HEK293T (cell line): ENCODE data around the gene SNAI3.

ENCODE experiments used
- CTCF ChIA-PET: fragments of 350-600 bp; formaldehyde crosslinking; extraction: SDS; loops from one replicate; lab custom pipeline; 2021; ENCODE audit warnings: antibody characterized with exemption, inconsistent platforms; lab: Yijun Ruan, JAX
- POLR2A ChIA-PET: fragments of 350-600 bp; formaldehyde crosslinking; extraction: SDS; loops from one replicate; lab custom pipeline; 2020; ENCODE audit warnings: antibody characterized with exemption, inconsistent platforms; lab: Yijun Ruan, JAX
- DNase-seq: peaks from one replicate; pipeline ENCODE4 v3.0.0; 2012; ENCODE audit warnings: mixed read lengths; ENCODE audit errors: extremely low spot score
- ARNT ChIP-seq: fragments of 450-650 bp; IDR thresholded peaks from 2 replicates; pipeline ENCODE4 v1.6.1; 2017; ENCODE audit warnings: mild to moderate bottlenecking
- BHLHE40 ChIP-seq: fragments of 450-650 bp; IDR thresholded peaks from 2 replicates; pipeline ENCODE4 v1.6.1; 2016; ENCODE audit warnings: mild to moderate bottlenecking, moderate library complexity, borderline replicate concordance
- CTBP1 ChIP-seq: fragments of 450-650 bp; IDR thresholded peaks from 2 replicates; pipeline ENCODE4 v1.6.1; 2016; ENCODE audit warnings: borderline replicate concordance
- ELF4 ChIP-seq: fragments of 450-650 bp; IDR thresholded peaks from 2 replicates; pipeline ENCODE4 v1.6.1; 2017; ENCODE audit warnings: antibody characterized with exemption
- FOXA1 ChIP-seq: fragments of 450-650 bp; IDR thresholded peaks from 2 replicates; pipeline ENCODE4 v1.6.1; 2016; ENCODE audit warnings: mild to moderate bottlenecking
- FOXK2 ChIP-seq: fragments of 450-650 bp; IDR thresholded peaks from 2 replicates; pipeline ENCODE4 v1.6.1; 2016; ENCODE audit warnings: mild to moderate bottlenecking
- FOXM1 ChIP-seq: fragments of 450-650 bp; IDR thresholded peaks from 2 replicates; pipeline ENCODE4 v1.6.1; 2017; ENCODE audit warnings: mild to moderate bottlenecking, borderline replicate concordance
- HDGF ChIP-seq: fragments of 450-650 bp; IDR thresholded peaks from 2 replicates; pipeline ENCODE4 v1.6.1; 2017; ENCODE audit warnings: antibody characterized with exemption, borderline replicate concordance
- L3MBTL2 ChIP-seq: fragments of 450-650 bp; conservative IDR thresholded peaks from 2 replicates; pipeline ENCODE4 v1.6.1; 2016; ENCODE audit warnings: mild to moderate bottlenecking
- LEF1 ChIP-seq: fragments of 450-650 bp; IDR thresholded peaks from 2 replicates; pipeline ENCODE4 v1.6.1; 2017; ENCODE audit warnings: mild to moderate bottlenecking, borderline replicate concordance
- NFRKB ChIP-seq: fragments of 450-650 bp; IDR thresholded peaks from 2 replicates; pipeline ENCODE4 v1.6.1; 2016; ENCODE audit warnings: mild to moderate bottlenecking, moderate library complexity
- SP1 ChIP-seq: fragments of 450-650 bp; IDR thresholded peaks from 2 replicates; pipeline ENCODE4 v1.6.1; 2017
- SUZ12 ChIP-seq: fragments of 450-650 bp; IDR thresholded peaks from 2 replicates; pipeline ENCODE4 v1.6.1; 2016; ENCODE audit warnings: mild to moderate bottlenecking
- TARDBP ChIP-seq: fragments of 450-650 bp; IDR thresholded peaks from 2 replicates; pipeline ENCODE4 v1.6.1; 2016
- ZNF384 ChIP-seq: fragments of 450-650 bp; IDR thresholded peaks from 2 replicates; pipeline ENCODE4 v1.6.1; 2016
- TF ChIP-seq, protein P1 (sequence below): fragments of 450-650 bp; IDR thresholded peaks from 2 replicates; pipeline ENCODE4 v1.6.1; 2016

SNAI3 gene

DNA sequence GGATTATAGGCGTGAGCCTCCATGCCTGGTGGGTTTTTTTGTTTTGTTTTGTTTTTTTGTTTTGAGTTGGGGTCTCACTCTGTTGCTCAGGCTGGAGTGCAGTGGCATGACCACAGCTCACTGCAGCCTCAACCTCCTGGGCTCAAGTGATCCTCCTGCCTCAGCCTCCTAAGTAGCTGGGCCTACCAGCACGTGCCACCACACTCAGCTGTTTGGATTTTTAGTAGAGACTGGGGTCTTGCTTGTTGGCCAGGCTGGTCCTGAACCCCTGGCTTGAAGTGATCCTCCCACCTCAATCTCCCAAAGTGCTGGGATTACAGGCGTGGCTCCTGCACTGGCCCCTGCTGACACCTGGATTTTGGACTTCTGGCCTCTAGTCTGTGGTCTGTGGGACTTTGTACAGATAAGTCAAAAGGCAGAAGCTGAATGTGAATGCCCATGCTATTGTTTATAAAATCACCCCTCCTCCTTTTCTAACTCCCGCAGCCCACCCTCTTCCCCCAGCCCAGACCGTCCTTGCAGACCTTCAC, 5.7 kb downstream of the SNAI3 start:
- POLR2A ChIA-PET = no interaction called here
- DNase-seq = no peak
- CTCF ChIA-PET = interaction anchor here (0.7 kb wide), 1 partner anchor 414 kb away, joined by 3 read pairs; no protein-coding TSS in a partner anchor
- TF ChIP-seq L3MBTL2 = no peak
- TF ChIP-seq HDGF = no peak

DNA sequence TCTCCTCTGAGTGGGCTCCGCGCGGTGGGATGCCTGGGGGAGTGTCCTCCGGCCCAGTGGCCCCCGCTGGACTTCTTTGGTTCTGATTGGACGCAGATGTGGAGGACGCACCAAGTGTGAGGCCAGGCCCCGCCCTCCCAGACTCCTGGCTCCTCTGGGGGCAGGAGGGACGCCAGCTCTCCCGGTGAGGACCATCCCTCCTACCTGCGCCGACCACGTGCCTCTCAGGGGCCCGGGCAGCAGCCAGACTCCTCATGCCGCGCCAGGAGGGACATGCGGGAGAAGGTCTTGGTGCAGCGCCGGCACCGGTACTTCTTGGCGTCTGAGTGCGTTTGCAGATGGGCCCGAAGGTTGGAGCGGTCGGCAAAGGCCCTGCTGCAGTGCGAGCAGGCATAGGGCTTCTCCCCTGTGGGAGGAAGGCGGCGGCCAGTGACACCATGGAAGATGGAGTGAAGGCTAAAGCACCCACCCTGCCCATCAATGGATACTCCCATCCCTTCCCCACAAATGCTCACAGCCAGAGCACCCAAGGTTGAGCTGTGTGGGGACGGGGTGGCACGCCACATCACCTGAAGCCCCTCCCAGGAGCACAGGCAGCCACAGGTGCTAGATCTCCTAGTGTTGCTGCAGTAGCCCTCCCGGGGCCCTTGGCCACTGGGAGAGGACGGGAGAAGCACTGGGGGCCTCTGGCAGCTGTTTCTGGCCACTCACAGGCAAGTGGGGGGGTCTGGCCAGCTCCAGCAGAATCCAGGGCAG, 7.9 kb downstream of the SNAI3 start:
- ChIA-PET POLR2A (no interaction called here), CTCF (no interaction called here)
- DNase-seq = no peak
- TF ChIP-seq NFRKB = no peak
- no peak for TF ChIP-seq FOXK2
- TF ChIP-seq TARDBP = no peak
- TF ChIP-seq L3MBTL2 = no peak
- TF ChIP-seq ARNT = no peak
- no peak for TF ChIP-seq FOXA1
- no peak for TF ChIP-seq CTBP1
- TF ChIP-seq HDGF = no peak
- TF ChIP-seq FOXM1 = no peak
- no peak for TF ChIP-seq SUZ12
- TF ChIP-seq ELF4 = no peak

DNA sequence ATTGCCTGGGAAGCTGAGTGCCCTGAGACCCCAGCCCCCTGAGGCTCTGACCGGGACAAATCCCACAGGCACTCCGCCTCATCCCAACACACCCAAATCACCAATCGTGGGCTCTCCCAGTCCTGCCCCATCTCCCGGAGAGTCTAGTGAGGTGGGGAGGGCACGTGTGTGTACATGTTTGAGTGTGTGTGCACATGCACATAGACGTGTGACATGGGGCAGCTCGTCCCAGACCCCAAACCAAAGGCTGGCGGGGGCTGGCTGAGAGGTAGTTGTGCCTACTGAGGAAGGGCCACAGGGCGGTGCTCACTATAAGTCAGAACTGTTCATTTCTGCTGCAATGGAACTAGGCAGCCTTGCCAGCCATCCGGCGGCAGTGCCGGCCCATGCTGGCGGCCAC, 8.6 kb downstream of the SNAI3 start:
- no peak for DNase-seq
- CTCF ChIA-PET = no interaction called here
- POLR2A ChIA-PET = no interaction called here
- TF ChIP-seq SUZ12 (no peak), HDGF (no peak), SP1 (no peak), ELF4 (no peak), FOXM1 (no peak), ARNT (no peak), L3MBTL2 (no peak), NFRKB (no peak), BHLHE40 (no peak), FOXK2 (no peak), FOXA1 (no peak)
- TF ChIP-seq, protein P1, sequence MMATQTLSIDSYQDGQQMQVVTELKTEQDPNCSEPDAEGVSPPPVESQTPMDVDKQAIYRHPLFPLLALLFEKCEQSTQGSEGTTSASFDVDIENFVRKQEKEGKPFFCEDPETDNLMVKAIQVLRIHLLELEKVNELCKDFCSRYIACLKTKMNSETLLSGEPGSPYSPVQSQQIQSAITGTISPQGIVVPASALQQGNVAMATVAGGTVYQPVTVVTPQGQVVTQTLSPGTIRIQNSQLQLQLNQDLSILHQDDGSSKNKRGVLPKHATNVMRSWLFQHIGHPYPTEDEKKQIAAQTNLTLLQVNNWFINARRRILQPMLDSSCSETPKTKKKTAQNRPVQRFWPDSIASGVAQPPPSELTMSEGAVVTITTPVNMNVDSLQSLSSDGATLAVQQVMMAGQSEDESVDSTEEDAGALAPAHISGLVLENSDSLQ = no peak

DNA sequence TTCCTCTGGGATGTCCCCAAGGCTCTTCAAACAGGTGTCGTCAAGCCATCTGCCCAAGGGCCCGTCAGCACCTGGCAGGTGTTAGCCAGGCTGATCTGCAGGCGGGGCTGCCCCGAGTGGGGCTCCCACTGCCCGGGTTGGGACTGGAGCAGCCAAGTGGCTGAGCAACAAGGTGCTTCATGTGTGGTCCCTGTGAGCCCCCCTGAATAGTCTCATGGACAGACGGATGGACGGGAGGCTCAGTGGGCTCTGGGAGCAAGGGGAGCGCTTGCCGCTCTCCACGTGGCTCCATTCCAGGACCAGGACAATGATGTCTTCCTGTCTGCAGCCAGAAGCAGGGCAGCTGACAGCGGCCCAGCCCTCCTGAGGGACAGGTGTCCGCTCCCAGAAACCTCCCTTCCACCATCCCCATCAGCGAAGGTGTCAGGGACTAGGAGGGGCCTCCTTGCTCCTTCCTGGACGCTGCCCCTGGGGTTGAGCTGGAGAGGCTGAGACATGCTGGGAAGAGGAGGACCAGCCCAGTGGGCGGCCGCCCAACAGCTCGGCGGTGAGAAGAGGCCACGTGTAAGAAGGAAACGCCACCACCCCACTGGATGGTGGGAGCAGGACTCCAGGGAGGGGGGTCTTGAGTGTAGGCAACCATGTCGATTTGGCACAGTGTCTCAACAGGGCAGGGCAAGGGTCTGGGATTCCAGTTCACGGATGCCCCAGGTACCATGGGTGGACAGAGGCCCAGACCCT, 9.6 kb downstream of the SNAI3 start:
- ChIA-PET CTCF (no interaction called here), POLR2A (no interaction called here)
- DNase-seq = no peak
- no peak for TF ChIP-seq SP1
- no peak for TF ChIP-seq NFRKB
- TF ChIP-seq FOXK2 = no peak
- no peak for TF ChIP-seq HDGF
- no peak for TF ChIP-seq ELF4
- TF ChIP-seq L3MBTL2 = no peak
- TF ChIP-seq, protein P1 = no peak
- TF ChIP-seq LEF1 = no peak
- no peak for TF ChIP-seq CTBP1
- no peak for TF ChIP-seq TARDBP
- TF ChIP-seq FOXA1 = no peak
- TF ChIP-seq BHLHE40 = no peak

DNA sequence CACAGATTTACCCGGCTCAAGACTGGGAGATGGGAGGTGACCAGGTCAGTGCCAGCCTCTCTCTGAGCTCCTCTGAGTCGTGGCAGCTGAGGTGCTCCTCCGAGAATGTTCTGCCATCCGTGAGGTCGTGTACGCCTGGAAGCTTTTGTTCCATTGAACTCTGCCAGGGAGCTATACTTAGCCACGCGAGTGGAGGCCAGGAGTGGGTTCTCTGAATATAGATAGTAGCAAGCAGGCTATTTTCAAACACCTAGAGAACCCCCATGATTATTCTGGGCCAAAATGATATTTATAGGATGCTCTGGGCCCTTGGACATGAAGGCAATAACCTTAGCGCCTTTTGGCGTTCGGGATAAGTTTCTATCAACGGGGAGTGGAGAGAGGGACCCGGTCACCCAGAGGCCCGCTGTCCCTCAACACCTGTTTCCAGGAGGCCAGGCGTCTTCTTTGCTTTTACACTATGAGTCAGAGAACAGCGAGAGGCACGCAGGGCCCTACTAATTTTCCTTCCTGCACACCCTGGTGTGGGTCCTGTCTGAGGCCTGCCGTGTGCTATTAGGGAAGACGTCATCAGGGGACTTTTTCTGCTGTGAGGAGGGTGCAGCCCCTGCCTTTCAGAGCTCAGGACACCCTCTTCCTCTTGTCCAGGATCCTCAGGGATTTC, 12.5 kb downstream of the SNAI3 start:
- DNase-seq = no peak
- TF ChIP-seq L3MBTL2 (no peak), ELF4 (no peak), LEF1 (no peak), ZNF384 (no peak), HDGF (no peak), CTBP1 (no peak), TARDBP (no peak), FOXA1 (no peak), FOXK2 (no peak), BHLHE40 (no peak), NFRKB (no peak), SUZ12 (no peak), SP1 (no peak), ARNT (no peak)
- TF ChIP-seq, protein P1 = no peak
- POLR2A ChIA-PET = interaction anchor here (2.6 kb wide), 1 partner anchor 10 kb away, joined by 15 read pairs; the partner anchor contains the start of gene MVD
- CTCF ChIA-PET = interaction anchor here (1.1 kb wide), 2 partner anchors 12 to 25 kb away, joined by 3 read pairs; no protein-coding TSS in a partner anchor
